SK-N-SH (cell line): ENCODE data around the gene ARHGEF37. TPM values are rescaled to one million over a fixed set of nuclear protein-coding genes. Genes with fewer than 3 reads are reported as not detected.

ENCODE experiments used
- CTCF ChIA-PET: fragments of 300-600, 350-600 bp; formaldehyde crosslinking; extraction: SDS; loops from one replicate; lab custom pipeline; 2021; lab: Yijun Ruan, JAX
- POLR2A ChIA-PET: fragments of 350-600 bp; sonication (Branson Sonifier 250); formaldehyde crosslinking; extraction: SDS; loops from one replicate; lab custom pipeline; 2020; ENCODE audit warnings: antibody characterized with exemption, inconsistent platforms; lab: Yijun Ruan, JAX
- DNase-seq: peaks from one replicate; pipeline ENCODE4 v3.0.0; 2012
- H2AFZ ChIP-seq: fragments of 200-600 bp; sonication (generic); 2 replicates; pipeline ENCODE4 v1.8.1; 2016; ENCODE audit warnings: antibody characterized with exemption, mild to moderate bottlenecking, low read depth
- H3F3A ChIP-seq: fragments of 200-600 bp; sonication (generic); replicated peaks from 2 replicates; pipeline ENCODE3; 2016; ENCODE audit warnings: antibody characterized with exemption, mild to moderate bottlenecking; ENCODE audit not compliant: insufficient read depth
- H3K27ac ChIP-seq, 2 experiments: fragments of 200-500 bp in 1 of 2; fragments of 200-600 bp in 1 of 2; sonication (Bioruptor generic) in 1 of 2; sonication (generic), shearing (Covaris generic) in 1 of 2; 2 replicates each; pipeline versions ENCODE4 v1.5.1 to v1.6.1; 2014 to 2016; ENCODE audit warnings: low read depth in 2 of 2, inconsistent platforms in 1 of 2, low read length in 1 of 2, mild to moderate bottlenecking in 1 of 2, mixed read lengths in 1 of 2
- H3K27me3 ChIP-seq: fragments of 200-600 bp; sonication (generic), shearing (Covaris generic); 2 replicates; pipeline ENCODE4 v1.6.1; 2016; ENCODE audit warnings: mixed run types; ENCODE audit not compliant: insufficient read depth
- H3K36me3 ChIP-seq, 2 experiments: fragments of 200-500 bp in 1 of 2; fragments of 200-600 bp in 1 of 2; sonication (Bioruptor generic) in 1 of 2; sonication (generic) in 1 of 2; replicated peaks in 1 of 2; 2 replicates each; pipeline versions ENCODE3 to v1.5.1; 2014 to 2016; ENCODE audit warnings: low read length in 1 of 2, mild to moderate bottlenecking in 1 of 2; ENCODE audit not compliant: insufficient read depth in 2 of 2, control insufficient read depth in 1 of 2
- H3K4me1 ChIP-seq, 2 experiments: fragments of 200-500 bp in 1 of 2; fragments of 200-600 bp in 1 of 2; sonication (Bioruptor generic) in 1 of 2; sonication (generic), shearing (Covaris generic) in 1 of 2; 2 replicates each; pipeline versions ENCODE4 v1.5.1 to v1.6.1; 2014 to 2016; ENCODE audit warnings: low read depth in 1 of 2, low read length in 1 of 2, mixed run types in 1 of 2; ENCODE audit not compliant: insufficient read depth in 2 of 2, control insufficient read depth in 1 of 2
- H3K4me2 ChIP-seq: fragments of 200-600 bp; sonication (generic), shearing (Covaris generic); 2 replicates; pipeline ENCODE4 v1.6.1; 2017; ENCODE audit warnings: mixed run types
- H3K4me3 ChIP-seq, 2 experiments: fragments of 200-500 bp in 1 of 2; fragments of 200-600 bp in 1 of 2; sonication (Bioruptor generic) in 1 of 2; sonication (generic), shearing (Covaris generic) in 1 of 2; 2 replicates each; pipeline versions ENCODE4 v1.5.1 to v1.8.1; 2014 to 2016; ENCODE audit warnings: low read depth in 2 of 2, inconsistent platforms in 1 of 2, low read length in 1 of 2, mild to moderate bottlenecking in 1 of 2, mixed read lengths in 1 of 2, moderate library complexity in 1 of 2
- H3K79me2 ChIP-seq: fragments of 200-600 bp; sonication (generic); 2 replicates; pipeline ENCODE4 v1.8.1; 2017; ENCODE audit warnings: mild to moderate bottlenecking; ENCODE audit not compliant: insufficient read depth
- H3K9ac ChIP-seq: fragments of 200-600 bp; sonication (generic); 2 replicates; pipeline ENCODE4 v1.6.1; 2017; ENCODE audit warnings: mixed run types
- H3K9me2 ChIP-seq: fragments of 200-600 bp; sonication (generic); 2 replicates; pipeline ENCODE4 v1.6.1; 2017; ENCODE audit warnings: mixed run types
- H3K9me3 ChIP-seq: fragments of 200-600 bp; sonication (generic); 2 replicates; pipeline ENCODE4 v1.6.1; 2017; ENCODE audit warnings: mixed run types, mild to moderate bottlenecking, moderate library complexity
- H4K20me1 ChIP-seq: fragments of 200-600 bp; sonication (generic); 2 replicates; pipeline ENCODE4 v1.6.1; 2017; ENCODE audit warnings: mild to moderate bottlenecking, mixed run types; ENCODE audit not compliant: insufficient read depth
- CTCF ChIP-seq: fragments of 200-600 bp; sonication (generic); IDR thresholded peaks from 2 replicates; pipeline ENCODE4 v1.6.1; 2017; ENCODE audit warnings: antibody characterized with exemption, mild to moderate bottlenecking, moderate library complexity
- ELF1 ChIP-seq: IDR thresholded peaks from 2 replicates; pipeline ENCODE4 v1.4.0; 2012
- EZH2phosphoT487 ChIP-seq: fragments of 200-600 bp; sonication (generic); IDR thresholded peaks from 2 replicates; pipeline ENCODE4 v1.6.1; 2017; ENCODE audit warnings: low read depth, mixed run types, mild to moderate bottlenecking, antibody characterized with exemption, moderate library complexity, borderline replicate concordance
- FOSL2 ChIP-seq: IDR thresholded peaks from 2 replicates; pipeline ENCODE4 v1.4.0; 2012; ENCODE audit warnings: low read depth, mild to moderate bottlenecking, moderate library complexity, borderline replicate concordance
- FOXJ3 ChIP-seq: sonication (generic); formaldehyde crosslinking; IDR thresholded peaks from 2 replicates; pipeline ENCODE4 v1.5.1; 2020; ENCODE audit warnings: mild to moderate bottlenecking, missing genetic modification reagents
- FOXM1 ChIP-seq: IDR thresholded peaks from 2 replicates; pipeline ENCODE4 v1.4.0; 2012; ENCODE audit warnings: low read depth, mild to moderate bottlenecking
- MAX ChIP-seq: IDR thresholded peaks from 2 replicates; pipeline ENCODE4 v1.4.0; 2012; ENCODE audit warnings: low read depth
- MXI1 ChIP-seq: IDR thresholded peaks from 2 replicates; pipeline ENCODE4 v1.6.1; 2012; ENCODE audit warnings: mild to moderate bottlenecking, low read depth, low read length, improper control_type of control experiment
- NFIC ChIP-seq: IDR thresholded peaks from 2 replicates; pipeline ENCODE4 v1.4.0; 2012; ENCODE audit warnings: borderline replicate concordance
- NRF1 ChIP-seq: IDR thresholded peaks from 2 replicates; pipeline ENCODE4 v1.6.1; 2012; ENCODE audit warnings: low read depth, mild to moderate bottlenecking, low read length
- PBX3 ChIP-seq: IDR thresholded peaks from 2 replicates; pipeline ENCODE4; 2012
- POLR2AphosphoS5 ChIP-seq: IDR thresholded peaks from 2 replicates; pipeline ENCODE4 v1.6.1; 2012; ENCODE audit warnings: low read depth, low read length
- RCOR1 ChIP-seq: fragments of 150-350 bp; IDR thresholded peaks from 2 replicates; pipeline ENCODE4 v1.6.1; 2017; ENCODE audit warnings: antibody characterized with exemption, low read length
- REST ChIP-seq: IDR thresholded peaks from 2 replicates; pipeline ENCODE4 v1.6.1; 2012; ENCODE audit warnings: mild to moderate bottlenecking, low read depth, low read length, moderate library complexity
- RFX5 ChIP-seq: IDR thresholded peaks from 2 replicates; pipeline ENCODE4 v1.6.1; 2012; ENCODE audit warnings: mild to moderate bottlenecking, improper control_type of control experiment, low read length
- SMC3 ChIP-seq: IDR thresholded peaks from 2 replicates; pipeline ENCODE4 v1.6.1; 2012; ENCODE audit warnings: low read depth, low read length, improper control_type of control experiment
- TAF1 ChIP-seq: IDR thresholded peaks from 2 replicates; pipeline ENCODE4 v1.6.1; 2012; ENCODE audit warnings: low read depth, mild to moderate bottlenecking, low read length, moderate library complexity, borderline replicate concordance
- TEAD4 ChIP-seq: IDR thresholded peaks from 2 replicates; pipeline ENCODE4 v1.4.0; 2012; ENCODE audit warnings: mild to moderate bottlenecking, borderline replicate concordance; ENCODE audit not compliant: insufficient read depth
- USF1 ChIP-seq: IDR thresholded peaks from 2 replicates; pipeline ENCODE4 v1.4.0; 2012; ENCODE audit warnings: low read depth, borderline replicate concordance
- USF2 ChIP-seq: fragments of 150-350 bp; IDR thresholded peaks from 2 replicates; pipeline ENCODE4 v1.6.1; 2017; ENCODE audit warnings: antibody characterized with exemption, low read length, low read depth, borderline replicate concordance
- YY1 ChIP-seq: IDR thresholded peaks from 2 replicates; pipeline ENCODE4 v1.4.0; 2012; ENCODE audit warnings: low read depth, mild to moderate bottlenecking
- WGBS: methylation state at CpG from one replicate; pipeline ENCODE4 v1.1.6; 2017; ENCODE audit warnings: low lambda C conversion rate; 5-methylcytosine and 5-hydroxymethylcytosine counted together
- polyA plus RNA-seq, 3 experiments: library from polyadenylated mRNA; depleted of rRNA; stranded (reverse); fragments of >200 nt; gene quantifications; 2 replicates each; pipeline ENCODE4 v1.2.3, GENCODE V29; 2012

The ARHGEF37 gene
- polyA plus RNA-seq, 1 of the 3 experiments (the other 2 are of a cell fraction): 0.94 TPM

GRCh38 chr5:149600932-149601331, 19.6 kb downstream of the ARHGEF37 start (continued):
- no peak for TF ChIP-seq CTCF
- no peak for TF ChIP-seq RFX5
- no peak for TF ChIP-seq USF1
- no peak for TF ChIP-seq NRF1
- no peak for TF ChIP-seq FOXM1

GRCh38 chr5:149603210-149603609, 21.9 kb downstream of the ARHGEF37 start:
- no peaks in the 10 kb centered on the region for H3F3A ChIP-seq
- H3K27me3 ChIP-seq: no peaks in the 10 kb centered on the region
- H3K4me1 ChIP-seq: no peaks in the 10 kb centered on the region
- H3K79me2 ChIP-seq: no peaks in the 10 kb centered on the region
- no peak for DNase-seq
- H3K36me3 ChIP-seq: peaks cover 0 to 3% of the 10 kb centered on the region in 2 experiments
- CTCF ChIA-PET: no interaction called here
- no peaks in the 10 kb centered on the region for H3K9me3 ChIP-seq
- no peak overlapping the region for H3K4me2 ChIP-seq
- H3K9me2 ChIP-seq: no peaks in the 10 kb centered on the region
- TF ChIP-seq NRF1 (no peak), POLR2AphosphoS5 (no peak), FOXJ3 (CRISPR knock-in tag) (no peak), MAX (no peak), FOSL2 (no peak), RFX5 (no peak), USF2 (no peak), TAF1 (no peak), NFIC (no peak), REST (no peak), RCOR1 (no peak), ELF1 (no peak), PBX3 (no peak), TEAD4 (no peak), MXI1 (no peak), EZH2phosphoT487 (no peak), SMC3 (no peak), YY1 (no peak), CTCF (no peak)
- TF ChIP-seq, all 33 proteins: peak for 0
- no peak overlapping the region for H2AFZ ChIP-seq
- 89% methylated on average over 4 of the region's 4 CpGs for WGBS
- no peak overlapping the region for H3K4me3 ChIP-seq
- no peaks in the 10 kb centered on the region for H4K20me1 ChIP-seq
- POLR2A ChIA-PET: no interaction called here
- no peak overlapping the region for H3K9ac ChIP-seq
- no peak overlapping the region for H3K27ac ChIP-seq
